ENCODE data around the gene COPS9.

COPS9 gene

DNA sequence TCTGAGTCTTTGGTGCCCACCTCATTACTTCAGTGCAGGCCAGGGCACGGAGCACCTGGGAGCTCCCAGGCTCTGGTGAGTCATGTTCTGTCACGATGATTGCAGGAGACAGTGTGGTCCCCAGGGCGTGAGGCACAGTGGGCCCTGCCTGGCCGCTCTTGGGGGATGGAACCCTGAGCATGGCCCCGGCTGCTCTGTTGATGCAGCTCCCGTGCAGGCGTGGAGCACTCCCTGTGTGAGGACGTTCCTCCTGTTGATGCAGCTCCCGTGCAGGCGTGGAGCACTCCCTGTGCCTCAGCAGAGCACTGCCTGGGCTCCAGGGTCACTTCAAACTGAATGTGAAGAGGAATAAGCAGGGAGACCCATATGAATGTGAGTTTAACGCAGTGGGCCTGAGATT lies 30.1 kb downstream of the COPS9 start:
- DNase-seq, result no peak

DNA sequence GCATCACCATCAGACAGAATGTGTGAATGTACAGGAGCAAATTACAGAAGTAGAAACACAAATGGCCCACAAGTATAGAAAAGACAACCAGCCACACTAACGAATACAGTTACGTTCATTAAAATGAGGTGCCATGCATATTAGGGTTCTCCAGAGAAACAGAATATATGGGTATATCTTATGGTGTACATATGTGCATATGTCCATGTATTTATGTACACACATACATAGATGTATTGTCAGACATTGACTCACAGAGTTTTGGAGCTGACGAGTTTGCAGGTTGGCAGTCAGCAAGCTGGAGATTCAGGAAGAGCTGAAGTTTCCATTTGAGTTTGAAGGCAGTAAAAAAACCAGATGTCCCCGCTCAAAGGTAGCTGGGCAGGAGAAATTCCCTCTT lies 33.0 kb downstream of the COPS9 start:
- DNase-seq, result no peak

- no peak for DNase-seq
Measured at GRCh38 chr2:240098349-240098748, 37.8 kb downstream of the COPS9 start.

GRCh38 chr2:240095556-240096523 lies 40.3 kb downstream of the COPS9 start:
- no peak for DNase-seq

GRCh38 chr2:240089306-240089705 lies 46.8 kb downstream of the COPS9 start:
- no peak for DNase-seq

- DNase-seq, result no peak
Measured at GRCh38 chr2:240086563-240086962, 49.5 kb downstream of the COPS9 start.

All from left hindlimb (tissue), 1 donor.